GM12878 (cell line): ENCODE results near the gene PHF14. TPM values are rescaled to one million over a fixed set of nuclear protein-coding genes. Genes with fewer than 3 reads are reported as not detected.

ENCODE experiments used
- ATAC-seq: fragments of 200-7000 bp; cut with Tn5 transposase; 3 replicates; pipeline ENCODE4 v1.9.1; 2020; ENCODE audit warnings: mild to moderate bottlenecking, moderate library complexity
- BruUV-seq: library from RNA; stranded (reverse); fragments of 400-500 nt; replicated peaks from 2 replicates; lab custom pipeline; 2021; lab: Mats Ljungman, UMichigan
- CTCF ChIA-PET: fragments of 300-600 bp; sonication (Branson Sonifier 250); formaldehyde crosslinking; extraction: SDS; loops from one replicate; lab custom pipeline; 2021; ENCODE audit warnings: inconsistent platforms; lab: Yijun Ruan, JAX
- POLR2A ChIA-PET: fragments of 350-600 bp; formaldehyde crosslinking; extraction: SDS; loops from one replicate; lab custom pipeline; 2021; ENCODE audit warnings: inconsistent platforms; lab: Charles Lee
- RAD21 ChIA-PET: fragments of 300-600 bp; sonication (Branson Sonifier 250); formaldehyde crosslinking; loops from one replicate; lab custom pipeline; 2023; ENCODE audit warnings: antibody characterized with exemption; ENCODE audit not compliant: unreplicated experiment; lab: Charles Lee
- SMC1A ChIA-PET: fragments of 300-600 bp; sonication (Branson Sonifier 250); formaldehyde crosslinking; loops from one replicate; lab custom pipeline; 2023; ENCODE audit not compliant: unreplicated experiment, uncharacterized antibody; lab: Charles Lee
- DNase-seq: peaks from one replicate; pipeline ENCODE4 v3.0.0-alpha.2; 2011; ENCODE audit warnings: low read depth, low spot score
- FAIRE-seq: peaks from 3 replicates; lab custom pipeline; 2011; peaks lifted over from hg19 to GRCh38; lab: Jason Lieb, UNC
- H2AFZ ChIP-seq: 2 replicates; pipeline ENCODE4 v1.6.0; 2011; ENCODE audit warnings: low read depth, low read length, control low read depth; ENCODE audit not compliant: control insufficient read depth
- H3K27ac ChIP-seq: 2 replicates; pipeline ENCODE4 v1.5.1; 2011; ENCODE audit warnings: control low read depth; ENCODE audit not compliant: control insufficient read depth, insufficient read depth
- H3K27me3 ChIP-seq, 2 experiments: replicated peaks in 1 of 2; 2 replicates each; pipeline versions ENCODE4 v1.6.0 to v1.6.1; 2011; ENCODE audit warnings: low read length in 1 of 2; ENCODE audit not compliant: control insufficient read depth in 2 of 2, insufficient read depth in 2 of 2
- H3K36me3 ChIP-seq, 2 experiments: 2 replicates each; pipeline ENCODE4 v1.5.1; 2011; ENCODE audit warnings: low read length in 1 of 2; ENCODE audit not compliant: control insufficient read depth in 2 of 2, insufficient read depth in 2 of 2
- H3K4me1 ChIP-seq: 2 replicates; pipeline ENCODE4 v1.6.1; 2011; ENCODE audit warnings: mild to moderate bottlenecking, low read length, moderate library complexity, mixed read lengths; ENCODE audit not compliant: control insufficient read depth, insufficient read depth
- H3K4me2 ChIP-seq: 2 replicates; pipeline ENCODE4 v1.6.0; 2011; ENCODE audit warnings: control low read depth; ENCODE audit not compliant: control insufficient read depth, insufficient read depth
- H3K4me3 ChIP-seq: fragments of 200-600 bp; sonication (generic); 2 replicates; pipeline ENCODE4 v1.5.1; 2016
- H3K79me2 ChIP-seq: 2 replicates; pipeline ENCODE4 v1.6.0; 2011; ENCODE audit warnings: low read length; ENCODE audit not compliant: control insufficient read depth, insufficient read depth
- H3K9ac ChIP-seq: 2 replicates; pipeline ENCODE4 v1.8.0; 2011; ENCODE audit warnings: low read length, control low read depth, mixed read lengths; ENCODE audit not compliant: control insufficient read depth, insufficient read depth
- H3K9me3 ChIP-seq: replicated peaks from 3 replicates; pipeline ENCODE4 v1.5.1; 2011; ENCODE audit warnings: mild to moderate bottlenecking, low read length; ENCODE audit not compliant: control insufficient read depth, insufficient read depth
- H4K20me1 ChIP-seq: 2 replicates; pipeline ENCODE4 v1.6.0; 2011; ENCODE audit not compliant: control insufficient read depth, insufficient read depth
- ESRRA ChIP-seq: IDR thresholded peaks from 2 replicates; pipeline ENCODE4 v1.6.1; 2012; ENCODE audit warnings: mild to moderate bottlenecking, low read length, improper control_type of control experiment
- HDAC6 ChIP-seq: fragments of 200-600 bp; sonication (generic); IDR thresholded peaks from one replicate; pipeline ENCODE4 v1.8.0; 2017; ENCODE audit warnings: antibody characterized with exemption; ENCODE audit not compliant: unreplicated experiment
- KDM1A ChIP-seq: fragments of 200-600 bp; sonication (generic); IDR thresholded peaks from 2 replicates; pipeline ENCODE4 v1.6.1; 2016; ENCODE audit warnings: borderline replicate concordance
- RELB ChIP-seq: fragments of 450-650 bp; IDR thresholded peaks from 2 replicates; pipeline ENCODE4 v1.6.1; 2017; ENCODE audit warnings: low read depth, mild to moderate bottlenecking, moderate library complexity
- STAT1 ChIP-seq: fragments of 450-650 bp; conservative IDR thresholded peaks from 2 replicates; pipeline ENCODE4 v1.6.1; 2014; ENCODE audit warnings: antibody characterized with exemption, mild to moderate bottlenecking
- STAT3 ChIP-seq: IDR thresholded peaks from 2 replicates; pipeline ENCODE4 v1.6.1; 2011; ENCODE audit warnings: low read depth, low read length, improper control_type of control experiment
- TAF1 ChIP-seq: IDR thresholded peaks from 2 replicates; pipeline ENCODE4 v1.6.1; 2011; ENCODE audit warnings: mild to moderate bottlenecking, low read depth, low read length, borderline replicate concordance
- TBL1XR1 ChIP-seq: IDR thresholded peaks from 2 replicates; pipeline ENCODE4 v1.6.1; 2012; ENCODE audit warnings: low read depth, low read length, improper control_type of control experiment
- TCF3 ChIP-seq: IDR thresholded peaks from 2 replicates; pipeline ENCODE4 v1.6.1; 2012; ENCODE audit warnings: low read depth, mild to moderate bottlenecking, low read length, borderline replicate concordance; ENCODE audit not compliant: insufficient read depth
- YY1 ChIP-seq: IDR thresholded peaks from 2 replicates; pipeline ENCODE4 v1.6.1; 2011; ENCODE audit warnings: low read depth, mild to moderate bottlenecking, low read length
- WGBS: methylation state at CpG from one replicate; pipeline ENCODE4 v1.1.6; 2016; ENCODE audit warnings: low lambda C conversion rate; ENCODE audit not compliant: insufficient replicate concordance, insufficient coverage; ENCODE audit errors: missing lambda C conversion rate; 5-methylcytosine and 5-hydroxymethylcytosine counted together
- in situ Hi-C: fragments of 300-500 bp; cut with MboI; formaldehyde crosslinking; loops from 9 replicates; pipeline ENCODE4 v1.14.3; 2018; ENCODE audit warnings: mixed read lengths
- intact Hi-C: fragments of 100-400 bp; cut with micrococcal nuclease; formaldehyde crosslinking; loops from one replicate; pipeline ENCODE4 v1.14.2; 2022; ENCODE audit not compliant: unreplicated experiment
- polyA plus RNA-seq, 11 experiments: library from polyadenylated mRNA; depleted of rRNA in 4 of 11; unstranded in 6 of 11; stranded (reverse) in 5 of 11; fragments of >200 nt; fragmentation: Nextera tagmentation in 4 of 11; fragmentation: Illumina TruSeq in 1 of 11; extraction: Ambion mirVana in 4 of 11; extraction: Trizol in 1 of 11; gene quantifications; 1 replicate in 1 of 11; 2 replicates in 10 of 11; pipeline versions ENCODE4 v1.2.1 to v1.2.3, GENCODE V29; 2011 to 2016; ENCODE audit warnings: inconsistent platforms in 2 of 11, missing spikeins in 2 of 11, low read depth in 1 of 11
- total RNA-seq, 4 experiments: library from RNA; depleted of rRNA in 3 of 4; stranded (reverse); fragments of >200 nt in 3 of 4; fragmentation: Illumina TruSeq in 1 of 4; extraction: Trizol in 1 of 4; gene quantifications; 2 replicates each; pipeline versions ENCODE4 v1.2.1 to v1.2.3, GENCODE V29; 2013 to 2021
- TF ChIP-seq, protein P1 (sequence below): fragments of 450-650 bp; IDR thresholded peaks from 2 replicates; pipeline ENCODE4 v1.6.1; 2017; ENCODE audit warnings: mild to moderate bottlenecking, moderate library complexity
- TF ChIP-seq, protein P2 (sequence below): fragments of 450-650 bp; IDR thresholded peaks from 2 replicates; pipeline ENCODE4 v1.6.1; 2017; ENCODE audit warnings: mild to moderate bottlenecking, low read depth, inconsistent platforms; ENCODE audit not compliant: poor library complexity, severe bottlenecking

The PHF14 gene
- total and polyA plus RNA-seq, 10 of the 15 experiments (the other 5 are each of a cell fraction or from before 2014, with no cell fraction given), result 21.3 to 47.1 (median 29.9) TPM

DNA sequence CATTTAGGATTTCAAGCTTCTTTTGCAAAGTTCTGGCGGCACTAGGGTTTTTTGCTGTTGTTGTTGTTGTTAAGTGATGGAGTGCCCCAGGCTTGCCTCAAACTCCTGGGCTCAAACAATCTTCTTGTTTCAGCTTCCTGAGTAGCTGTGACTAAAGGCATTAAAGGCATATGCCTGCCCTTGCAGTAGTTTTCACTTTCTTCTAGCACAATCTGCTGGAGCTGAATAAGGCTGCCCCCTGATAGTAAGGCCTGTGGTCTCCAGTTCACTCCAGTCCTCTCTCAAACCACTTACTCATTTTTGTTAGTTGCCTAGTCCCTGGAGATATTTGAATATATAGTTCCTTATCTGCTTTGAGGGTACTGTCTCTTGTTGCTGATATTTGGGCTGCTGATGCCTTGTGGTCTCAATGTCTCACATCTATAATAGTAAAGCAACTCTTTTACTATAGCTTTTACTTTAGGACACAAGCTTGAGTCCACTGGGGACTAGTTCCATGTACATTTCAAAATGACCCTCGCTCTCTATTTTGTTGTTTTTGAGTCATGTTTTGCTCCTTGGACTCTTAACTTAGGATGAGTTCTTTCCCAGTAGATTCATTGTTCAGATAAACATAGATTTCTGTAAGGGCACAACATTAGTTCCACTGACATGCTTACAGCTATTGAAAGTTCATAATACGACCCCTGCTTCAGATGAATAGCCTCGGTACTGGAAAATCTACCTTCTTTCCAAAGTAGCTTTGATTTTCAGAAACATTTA is 25.5 kb downstream of the PHF14 start:
- ATAC-seq, result peak; percentile 69
- H3K79me2 ChIP-seq, result peaks cover 3% of the 10 kb centered on the region
- RAD21 ChIA-PET, result no interaction called here

More for the DNA sequence above, 25.5 kb downstream of the PHF14 start:
- Histone ChIP-seq H3K27me3 (no peaks in the 10 kb centered on the region), H3K4me3 (no peak overlapping the region), H3K9me3 (peaks cover 2% of the 10 kb centered on the region; the same call in 1 of the 3 replicates), H2AFZ (no peak overlapping the region), H3K4me2 (no peak overlapping the region), H3K9ac (no peak overlapping the region), H3K27ac (no peak overlapping the region), H3K4me1 (no peaks in the 10 kb centered on the region; the same call in 1 of the 2 replicates), H3K36me3 (peaks cover 2% of the 10 kb centered on the region in 2 experiments; a peak in 3 of 4 replicates)
- intact Hi-C loops (no loop called here), in situ Hi-C loops (no loop called here)
- DNase-seq (no peak), FAIRE-seq (no peak)
- CTCF ChIA-PET, result interaction anchor here (1.1 to 1.6 kb wide), 3 partner anchors 9 to 19 kb away, joined by 3 to 5 read pairs (median 3); no protein-coding TSS in a partner anchor
- BruUV-seq, result no TSS peak
- WGBS, result 91% methylated on average over 4 of the region's 4 CpGs
- POLR2A ChIA-PET, result interaction anchor here (0.7 to 1.5 kb wide), 2 partner anchors 10 to 24 kb away, joined by 3 read pairs; no protein-coding TSS in a partner anchor
- SMC1A ChIA-PET, result interaction anchor here (0.8 to 1.3 kb wide), 6 partner anchors 14 to 58 kb away, joined by 3 to 5 read pairs (median 4); no protein-coding TSS in a partner anchor
- TF ChIP-seq, protein P1, sequence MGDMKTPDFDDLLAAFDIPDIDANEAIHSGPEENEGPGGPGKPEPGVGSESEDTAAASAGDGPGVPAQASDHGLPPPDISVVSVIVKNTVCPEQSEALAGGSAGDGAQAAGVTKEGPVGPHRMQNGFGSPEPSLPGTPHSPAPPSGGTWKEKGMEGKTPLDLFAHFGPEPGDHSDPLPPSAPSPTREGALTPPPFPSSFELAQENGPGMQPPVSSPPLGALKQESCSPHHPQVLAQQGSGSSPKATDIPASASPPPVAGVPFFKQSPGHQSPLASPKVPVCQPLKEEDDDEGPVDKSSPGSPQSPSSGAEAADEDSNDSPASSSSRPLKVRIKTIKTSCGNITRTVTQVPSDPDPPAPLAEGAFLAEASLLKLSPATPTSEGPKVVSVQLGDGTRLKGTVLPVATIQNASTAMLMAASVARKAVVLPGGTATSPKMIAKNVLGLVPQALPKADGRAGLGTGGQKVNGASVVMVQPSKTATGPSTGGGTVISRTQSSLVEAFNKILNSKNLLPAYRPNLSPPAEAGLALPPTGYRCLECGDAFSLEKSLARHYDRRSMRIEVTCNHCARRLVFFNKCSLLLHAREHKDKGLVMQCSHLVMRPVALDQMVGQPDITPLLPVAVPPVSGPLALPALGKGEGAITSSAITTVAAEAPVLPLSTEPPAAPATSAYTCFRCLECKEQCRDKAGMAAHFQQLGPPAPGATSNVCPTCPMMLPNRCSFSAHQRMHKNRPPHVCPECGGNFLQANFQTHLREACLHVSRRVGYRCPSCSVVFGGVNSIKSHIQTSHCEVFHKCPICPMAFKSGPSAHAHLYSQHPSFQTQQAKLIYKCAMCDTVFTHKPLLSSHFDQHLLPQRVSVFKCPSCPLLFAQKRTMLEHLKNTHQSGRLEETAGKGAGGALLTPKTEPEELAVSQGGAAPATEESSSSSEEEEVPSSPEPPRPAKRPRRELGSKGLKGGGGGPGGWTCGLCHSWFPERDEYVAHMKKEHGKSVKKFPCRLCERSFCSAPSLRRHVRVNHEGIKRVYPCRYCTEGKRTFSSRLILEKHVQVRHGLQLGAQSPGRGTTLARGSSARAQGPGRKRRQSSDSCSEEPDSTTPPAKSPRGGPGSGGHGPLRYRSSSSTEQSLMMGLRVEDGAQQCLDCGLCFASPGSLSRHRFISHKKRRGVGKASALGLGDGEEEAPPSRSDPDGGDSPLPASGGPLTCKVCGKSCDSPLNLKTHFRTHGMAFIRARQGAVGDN, result no peak
- TF ChIP-seq YY1 (no peak), RELB (no peak), STAT1 (no peak), HDAC6 (no peak), ESRRA (no peak), TAF1 (no peak), TCF3 (no peak), KDM1A (no peak), STAT3 (no peak), TBL1XR1 (no peak)
- TF ChIP-seq, protein P2, sequence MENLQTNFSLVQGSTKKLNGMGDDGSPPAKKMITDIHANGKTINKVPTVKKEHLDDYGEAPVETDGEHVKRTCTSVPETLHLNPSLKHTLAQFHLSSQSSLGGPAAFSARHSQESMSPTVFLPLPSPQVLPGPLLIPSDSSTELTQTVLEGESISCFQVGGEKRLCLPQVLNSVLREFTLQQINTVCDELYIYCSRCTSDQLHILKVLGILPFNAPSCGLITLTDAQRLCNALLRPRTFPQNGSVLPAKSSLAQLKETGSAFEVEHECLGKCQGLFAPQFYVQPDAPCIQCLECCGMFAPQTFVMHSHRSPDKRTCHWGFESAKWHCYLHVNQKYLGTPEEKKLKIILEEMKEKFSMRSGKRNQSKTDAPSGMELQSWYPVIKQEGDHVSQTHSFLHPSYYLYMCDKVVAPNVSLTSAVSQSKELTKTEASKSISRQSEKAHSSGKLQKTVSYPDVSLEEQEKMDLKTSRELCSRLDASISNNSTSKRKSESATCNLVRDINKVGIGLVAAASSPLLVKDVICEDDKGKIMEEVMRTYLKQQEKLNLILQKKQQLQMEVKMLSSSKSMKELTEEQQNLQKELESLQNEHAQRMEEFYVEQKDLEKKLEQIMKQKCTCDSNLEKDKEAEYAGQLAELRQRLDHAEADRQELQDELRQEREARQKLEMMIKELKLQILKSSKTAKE, result no peak
- TF ChIP-seq, all 136 proteins: peak for 0
- H4K20me1 ChIP-seq, result no peaks in the 10 kb centered on the region; the same call in 1 of the 2 replicates
